ENCODE results near the gene PAQR5. TPM values are rescaled to one million over a fixed set of nuclear protein-coding genes. Genes with fewer than 3 reads are reported as not detected.

PAQR5 gene
- total RNA-seq, 2 experiments from 2014 or later: 0.19 TPM; not detected in 1

DNA sequence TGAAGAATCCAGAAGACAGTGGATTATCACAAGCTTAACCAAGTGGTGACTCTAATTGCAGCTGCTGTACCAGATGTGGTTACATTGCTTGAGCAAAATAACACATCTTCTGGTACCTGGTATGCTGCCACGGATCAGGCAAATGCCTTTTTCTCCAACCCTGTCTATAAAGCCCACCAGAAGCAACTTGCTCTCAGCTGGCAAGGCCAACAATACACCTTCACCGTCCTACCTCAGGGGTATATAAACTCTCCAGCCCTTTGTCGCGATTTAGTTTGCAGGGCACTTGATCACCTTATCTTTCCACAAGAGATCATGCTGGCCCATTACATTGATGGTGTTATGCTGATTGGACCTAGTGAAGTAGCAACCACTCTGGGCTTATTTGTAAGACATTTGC lies 52.6 kb downstream of the PAQR5 start:
- Mint-ChIP-seq H3K36me3 (ENCODE audit: low read depth) (no peaks in the 10 kb centered on the region), H3K27me3 (ENCODE audit: low read depth) (no peaks in the 10 kb centered on the region), H3K27ac (no peak overlapping the region), H3K4me1 (ENCODE audit: low read depth) (no peaks in the 10 kb centered on the region), H3K9me3 (no peaks in the 10 kb centered on the region), H3K4me3 (no peak overlapping the region)
- intact Hi-C loops (cut with micrococcal nuclease): no loop called here
- DNase-seq: no peak
- CTCF ChIA-PET: no interaction called here

DNA sequence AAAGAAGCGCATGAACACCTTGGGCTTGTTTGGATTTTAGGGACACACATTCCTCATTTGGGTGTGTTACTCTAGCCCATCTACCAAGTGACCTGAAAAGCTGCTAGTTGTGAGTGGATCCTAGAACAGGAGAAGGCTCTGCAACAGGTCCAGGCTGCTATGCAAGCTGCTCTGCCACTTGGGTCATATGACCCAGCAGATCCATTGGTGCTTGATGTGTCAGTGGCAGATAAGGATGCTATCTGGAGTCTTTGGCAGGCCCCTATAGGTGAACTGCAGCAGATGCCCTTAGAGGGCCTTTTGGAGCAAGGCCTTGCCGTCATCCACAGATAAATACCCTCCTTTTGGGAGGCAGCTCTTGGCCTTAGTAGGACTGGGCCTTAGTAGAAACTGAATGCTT lies 53.2 kb downstream of the PAQR5 start:
- no peaks in the 10 kb centered on the region for H3K27me3 Mint-ChIP-seq (ENCODE audit: low read depth)
- no peak for DNase-seq
- no peak overlapping the region for H3K27ac Mint-ChIP-seq
- intact Hi-C loops (cut with micrococcal nuclease): no loop called here
- H3K4me1 Mint-ChIP-seq (ENCODE audit: low read depth): no peaks in the 10 kb centered on the region
- H3K4me3 Mint-ChIP-seq: no peak overlapping the region
- CTCF ChIA-PET: interaction anchor here (0.6 kb wide), 1 partner anchor 157 kb away, joined by 3 read pairs; no protein-coding TSS in a partner anchor
- H3K9me3 Mint-ChIP-seq: no peaks in the 10 kb centered on the region
- no peaks in the 10 kb centered on the region for H3K36me3 Mint-ChIP-seq (ENCODE audit: low read depth)

DNA sequence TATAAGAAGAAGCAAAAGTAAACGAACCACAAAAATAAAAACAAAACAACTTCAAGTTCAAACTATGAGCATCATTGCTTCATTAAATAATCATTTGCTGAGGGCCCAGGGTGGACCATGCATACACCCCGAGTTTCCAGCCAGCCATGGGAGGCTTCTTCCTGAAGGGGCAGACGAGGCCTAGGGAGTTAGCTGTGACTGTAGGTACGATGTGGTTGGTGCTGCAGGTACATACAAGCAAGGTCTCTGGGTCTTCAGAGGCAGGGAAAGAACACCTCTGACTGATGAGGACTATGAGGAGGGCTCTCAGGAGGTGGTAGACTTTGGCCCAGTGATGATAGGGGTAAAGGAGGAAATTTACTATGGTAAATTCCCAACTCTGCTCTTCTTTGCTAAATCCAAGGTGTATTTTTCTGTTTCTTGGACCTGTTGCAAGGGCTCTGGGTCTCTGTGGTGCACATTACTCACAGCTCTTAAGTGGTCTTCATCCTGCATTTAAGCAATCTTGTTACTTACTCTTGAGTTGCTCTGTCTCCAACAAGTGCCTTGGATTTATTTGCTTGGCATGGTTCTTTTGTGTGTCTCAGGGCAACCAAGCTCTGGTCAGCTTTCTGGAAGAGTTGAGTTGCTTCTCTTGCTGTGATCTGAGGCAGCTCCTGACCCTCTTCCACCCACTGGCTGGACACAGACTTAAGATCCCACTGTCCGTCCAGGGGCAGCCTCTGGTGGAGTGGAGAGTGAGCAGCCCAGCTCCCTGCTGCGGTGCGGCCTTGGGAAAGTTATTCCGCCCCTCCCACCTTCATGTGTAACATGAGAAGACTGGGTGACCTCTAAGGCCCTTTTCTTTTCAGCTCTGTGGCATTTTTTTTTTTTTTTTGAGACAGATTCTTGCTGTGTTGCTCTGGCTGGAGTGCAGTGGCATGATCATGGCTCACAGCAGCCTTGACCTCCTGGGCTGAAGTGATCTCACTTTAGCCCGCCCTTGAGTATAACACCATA lies 59.4 kb downstream of the PAQR5 start:
- H3K36me3 Mint-ChIP-seq (ENCODE audit: low read depth): no peaks in the 10 kb centered on the region
- CTCF ChIA-PET: no interaction called here
- no peaks in the 10 kb centered on the region for H3K4me1 Mint-ChIP-seq (ENCODE audit: low read depth)
- H3K27ac Mint-ChIP-seq: no peak overlapping the region
- H3K9me3 Mint-ChIP-seq: no peaks in the 10 kb centered on the region
- DNase-seq: no peak
- H3K27me3 Mint-ChIP-seq (ENCODE audit: low read depth): no peaks in the 10 kb centered on the region
- intact Hi-C loops (cut with micrococcal nuclease): no loop called here
- no peak overlapping the region for H3K4me3 Mint-ChIP-seq

DNA sequence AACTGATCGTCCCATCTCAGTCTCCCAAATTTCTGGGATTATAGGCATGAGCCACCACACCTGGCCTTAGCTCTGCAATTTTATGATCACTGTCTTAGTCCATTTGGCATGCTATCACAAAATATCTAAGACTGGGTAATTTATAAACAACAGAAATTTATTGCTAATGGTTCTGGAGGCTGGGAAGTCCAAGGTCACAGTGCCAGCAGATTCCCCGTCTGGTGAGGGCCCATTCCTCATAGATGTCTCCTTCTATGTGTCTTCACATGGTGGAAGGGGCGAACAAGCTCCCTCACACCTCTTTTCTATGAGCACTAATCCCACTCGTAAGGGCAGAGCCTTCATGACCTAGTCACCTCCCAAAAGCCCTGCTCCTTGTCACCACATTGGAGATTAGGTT lies 60.1 kb downstream of the PAQR5 start:
- intact Hi-C loops (cut with micrococcal nuclease): no loop called here
- no peak for DNase-seq
- CTCF ChIA-PET: no interaction called here
- Mint-ChIP-seq H3K9me3 (no peaks in the 10 kb centered on the region), H3K27me3 (ENCODE audit: low read depth) (no peaks in the 10 kb centered on the region), H3K36me3 (ENCODE audit: low read depth) (no peaks in the 10 kb centered on the region), H3K4me1 (ENCODE audit: low read depth) (no peaks in the 10 kb centered on the region), H3K4me3 (no peak overlapping the region), H3K27ac (no peak overlapping the region)

DNA sequence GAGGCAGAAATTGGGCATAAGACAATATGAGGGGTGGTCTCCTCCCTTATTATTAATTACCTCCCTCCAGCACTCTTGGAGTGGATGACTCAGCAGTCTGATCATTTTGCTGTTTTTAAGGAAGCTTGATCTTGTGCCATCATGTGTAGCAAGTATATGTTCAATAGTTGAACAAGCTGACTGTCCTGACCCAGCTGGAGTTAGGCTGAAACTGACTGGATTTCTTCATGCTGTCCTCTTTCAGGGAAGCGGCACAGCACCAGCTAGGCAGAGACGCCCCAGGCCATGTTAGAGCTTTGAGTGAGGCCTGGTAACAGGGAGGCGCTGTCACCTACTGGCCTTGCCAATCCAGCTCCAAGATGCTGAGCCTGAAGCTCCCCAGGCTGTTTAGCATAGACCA lies 61.0 kb downstream of the PAQR5 start:
- no peak overlapping the region for H3K27ac Mint-ChIP-seq
- no peaks in the 10 kb centered on the region for H3K36me3 Mint-ChIP-seq (ENCODE audit: low read depth)
- no peak for DNase-seq
- CTCF ChIA-PET: no interaction called here
- H3K9me3 Mint-ChIP-seq: no peaks in the 10 kb centered on the region
- no peak overlapping the region for H3K4me3 Mint-ChIP-seq
- H3K27me3 Mint-ChIP-seq (ENCODE audit: low read depth): no peaks in the 10 kb centered on the region
- no peaks in the 10 kb centered on the region for H3K4me1 Mint-ChIP-seq (ENCODE audit: low read depth)
- intact Hi-C loops (cut with micrococcal nuclease): no loop called here

DNA sequence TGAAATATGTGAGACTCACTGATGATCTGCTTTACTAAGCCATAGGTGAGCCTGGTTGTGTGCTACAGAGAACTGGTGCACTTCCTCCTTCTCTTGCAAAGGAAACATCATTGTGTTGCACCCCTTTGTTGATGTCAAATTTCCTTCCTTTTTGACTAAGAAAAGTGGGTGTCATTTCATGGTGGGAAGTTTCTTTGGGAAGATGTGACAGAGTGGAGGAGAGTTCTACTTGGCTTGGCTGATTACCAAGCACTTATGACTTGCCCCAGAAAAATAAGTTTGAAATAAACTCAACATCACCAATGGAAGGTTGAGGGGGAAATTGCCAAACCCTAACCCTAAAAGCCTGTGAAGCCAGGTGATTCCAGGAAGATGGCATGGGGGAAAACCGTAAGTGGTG lies 61.9 kb downstream of the PAQR5 start:
- no peak overlapping the region for H3K27ac Mint-ChIP-seq
- CTCF ChIA-PET: no interaction called here
- H3K27me3 Mint-ChIP-seq (ENCODE audit: low read depth): no peaks in the 10 kb centered on the region
- no peak for DNase-seq
- no peaks in the 10 kb centered on the region for H3K9me3 Mint-ChIP-seq
- H3K36me3 Mint-ChIP-seq (ENCODE audit: low read depth): no peaks in the 10 kb centered on the region
- intact Hi-C loops (cut with micrococcal nuclease): no loop called here
- H3K4me1 Mint-ChIP-seq (ENCODE audit: low read depth): no peaks in the 10 kb centered on the region
- H3K4me3 Mint-ChIP-seq: no peak overlapping the region

DNA sequence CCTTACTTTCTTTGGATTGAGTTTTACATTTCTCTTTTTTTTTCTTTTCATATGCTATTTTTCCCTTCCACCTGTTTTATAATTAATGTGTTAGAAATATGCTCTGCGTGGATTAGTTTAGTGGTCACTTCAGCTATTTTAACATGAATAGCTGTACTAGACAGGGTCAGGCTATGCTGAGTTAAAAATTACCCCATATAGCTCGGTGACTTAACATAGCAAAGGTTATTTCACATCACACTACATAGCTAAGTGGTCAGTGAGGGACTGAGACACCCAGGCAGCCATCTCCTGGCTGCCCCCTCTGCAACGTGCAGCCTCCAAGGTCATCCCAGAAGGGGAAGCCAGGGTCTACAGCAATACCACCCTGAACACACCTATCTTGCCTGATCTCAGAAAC lies 68.5 kb downstream of the PAQR5 start:
- H3K27me3 Mint-ChIP-seq (ENCODE audit: low read depth): peaks cover 3% of the 10 kb centered on the region

DNA sequence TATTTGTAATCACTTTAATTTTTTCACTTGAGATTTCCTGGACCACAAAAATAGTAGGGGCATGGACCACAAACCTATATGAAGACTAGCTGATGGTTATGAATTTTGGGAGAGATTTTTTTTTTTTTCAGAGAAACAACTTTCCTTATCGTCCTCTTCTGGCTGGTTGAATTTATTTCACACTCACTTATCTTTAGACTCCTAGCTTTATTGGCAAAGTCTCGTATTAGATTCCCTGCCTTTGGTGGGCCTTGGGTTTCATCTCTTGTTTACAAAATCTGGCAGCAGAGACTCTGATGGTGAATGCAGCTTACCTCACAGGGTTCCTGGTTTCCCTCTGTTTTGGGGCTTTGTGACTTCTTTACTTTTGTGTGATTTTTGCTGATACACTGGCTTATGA lies 70.9 kb downstream of the PAQR5 start:
- Mint-ChIP-seq H3K4me3 (no peak overlapping the region), H3K27me3 (ENCODE audit: low read depth) (peaks cover 3% of the 10 kb centered on the region), H3K4me1 (ENCODE audit: low read depth) (no peaks in the 10 kb centered on the region), H3K36me3 (ENCODE audit: low read depth) (no peaks in the 10 kb centered on the region), H3K9me3 (no peaks in the 10 kb centered on the region), H3K27ac (no peak overlapping the region)
- intact Hi-C loops (cut with micrococcal nuclease): loop anchor here (5.0 kb wide), 1 partner anchor 858 kb away; no protein-coding TSS in a partner anchor
- CTCF ChIA-PET: interaction anchor here (0.6 to 1.0 kb wide), 3 partner anchors 24 to 877 kb away, joined by 3 read pairs; no protein-coding TSS in a partner anchor
- no peak for DNase-seq

More for the DNA sequence above, 68.5 kb downstream of the PAQR5 start:
- intact Hi-C loops (cut with micrococcal nuclease): loop anchor here (5.0 kb wide), 1 partner anchor 860 kb away; no protein-coding TSS in a partner anchor
- no peak overlapping the region for H3K27ac Mint-ChIP-seq
- no peaks in the 10 kb centered on the region for H3K9me3 Mint-ChIP-seq
- H3K36me3 Mint-ChIP-seq (ENCODE audit: low read depth): no peaks in the 10 kb centered on the region
- H3K4me3 Mint-ChIP-seq: no peak overlapping the region
- CTCF ChIA-PET: interaction anchor here (0.5 kb wide), 1 partner anchor 31 kb away, joined by 3 read pairs; no protein-coding TSS in a partner anchor
- no peaks in the 10 kb centered on the region for H3K4me1 Mint-ChIP-seq (ENCODE audit: low read depth)
- no peak for DNase-seq

DNA sequence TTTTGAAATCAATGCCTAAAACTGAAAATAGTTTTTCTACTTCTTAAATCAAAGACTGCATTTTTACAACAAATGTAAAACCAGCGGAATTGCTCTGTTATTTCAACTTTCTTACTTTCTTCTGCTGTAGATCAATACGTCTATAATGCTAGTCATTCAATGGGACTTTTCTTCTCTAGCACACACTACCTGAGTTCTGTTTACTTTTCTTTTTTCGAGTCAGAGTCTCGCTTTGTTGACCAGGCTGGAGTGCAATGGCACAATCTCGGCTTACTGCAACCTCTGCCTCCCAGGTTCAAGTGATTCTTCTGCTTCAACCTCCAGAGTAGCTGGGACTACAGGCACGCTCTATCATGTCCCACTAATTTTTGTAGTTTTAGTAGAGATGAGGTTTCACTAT lies 74.7 kb downstream of the PAQR5 start:
- Mint-ChIP-seq H3K4me1 (ENCODE audit: low read depth) (no peaks in the 10 kb centered on the region), H3K36me3 (ENCODE audit: low read depth) (no peaks in the 10 kb centered on the region), H3K27ac (no peak overlapping the region), H3K9me3 (no peaks in the 10 kb centered on the region), H3K27me3 (ENCODE audit: low read depth) (peaks cover 4% of the 10 kb centered on the region), H3K4me3 (no peak overlapping the region)
- CTCF ChIA-PET: interaction anchor here (1.2 kb wide), 1 partner anchor 342 kb away, joined by 3 read pairs; no protein-coding TSS in a partner anchor
- intact Hi-C loops (cut with micrococcal nuclease): no loop called here
- no peak for DNase-seq

DNA sequence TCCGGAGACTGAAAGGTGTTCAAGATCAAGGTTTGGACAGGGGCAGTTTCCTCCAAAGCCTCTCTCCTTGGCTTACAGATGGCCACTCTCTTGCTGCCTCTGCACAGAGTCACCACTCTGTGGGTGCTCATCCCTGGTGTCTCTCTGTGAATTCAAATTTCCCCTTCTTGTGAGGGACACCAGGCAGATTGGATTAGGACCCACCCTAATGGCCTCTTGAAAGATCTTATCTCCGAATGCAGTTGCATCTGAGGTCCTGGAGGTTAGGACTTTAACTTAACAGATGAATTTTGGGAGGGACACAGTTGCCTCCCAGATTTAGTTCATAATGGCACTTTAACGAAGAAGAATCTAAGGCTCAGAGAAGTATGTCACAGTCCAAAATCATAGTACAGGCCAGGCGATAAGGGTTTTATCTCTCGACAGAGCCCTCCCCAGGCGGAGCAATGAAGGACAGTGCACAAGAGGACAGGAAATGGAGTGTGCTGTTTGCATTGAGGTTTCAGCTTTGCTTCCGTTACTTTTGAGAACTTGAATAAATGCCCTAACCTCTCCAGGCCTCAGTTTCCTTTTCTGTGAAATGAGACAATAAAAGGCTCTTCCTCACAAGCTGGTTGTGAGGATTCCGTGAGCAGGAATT lies 76.6 kb downstream of the PAQR5 start:
- no peak overlapping the region for H3K27ac Mint-ChIP-seq
- DNase-seq: no peak
- H3K36me3 Mint-ChIP-seq (ENCODE audit: low read depth): no peaks in the 10 kb centered on the region
- H3K27me3 Mint-ChIP-seq (ENCODE audit: low read depth): peaks cover 4% of the 10 kb centered on the region
- CTCF ChIA-PET: no interaction called here
- H3K9me3 Mint-ChIP-seq: no peaks in the 10 kb centered on the region
- H3K4me1 Mint-ChIP-seq (ENCODE audit: low read depth): no peaks in the 10 kb centered on the region
- intact Hi-C loops (cut with micrococcal nuclease): no loop called here
- no peak overlapping the region for H3K4me3 Mint-ChIP-seq

DNA sequence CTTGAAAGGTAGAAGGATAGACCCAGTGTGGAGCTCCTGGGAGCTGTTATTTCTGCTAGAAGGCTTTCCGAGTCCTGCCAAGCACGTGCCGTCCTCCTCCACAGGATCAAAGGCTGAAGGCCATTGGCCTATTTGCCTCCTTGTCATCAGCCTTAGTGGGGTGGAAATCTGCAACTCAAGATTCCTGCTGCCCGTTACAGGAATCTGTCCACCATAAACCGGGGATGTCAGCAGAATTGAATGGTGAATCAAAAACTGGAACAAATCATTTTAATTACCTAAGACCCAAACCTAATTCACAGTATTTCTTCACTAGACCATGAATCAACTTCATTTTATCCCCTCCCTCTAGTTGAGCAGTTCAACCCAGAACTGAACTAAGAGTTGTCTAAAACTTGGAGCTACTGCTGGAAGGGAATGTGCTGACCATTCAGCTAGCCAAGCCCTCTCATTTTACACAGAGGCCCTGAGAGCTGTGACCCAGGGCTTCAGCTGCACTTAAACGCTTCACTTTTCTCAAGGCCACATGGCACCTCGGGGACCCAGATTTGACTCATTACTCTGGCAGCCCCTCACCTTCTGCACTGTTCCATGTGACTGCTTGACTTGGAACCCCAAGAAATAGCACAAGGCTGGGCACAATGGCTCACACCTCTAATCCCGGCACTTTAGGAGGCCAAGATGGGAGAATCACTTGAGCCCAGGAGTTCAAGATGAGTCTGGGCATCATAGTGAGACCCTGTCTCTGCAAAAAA lies 78.7 kb downstream of the PAQR5 start:
- Mint-ChIP-seq H3K27me3 (ENCODE audit: low read depth) (peaks cover 4% of the 10 kb centered on the region), H3K9me3 (no peaks in the 10 kb centered on the region), H3K27ac (no peak overlapping the region), H3K4me1 (ENCODE audit: low read depth) (no peaks in the 10 kb centered on the region), H3K4me3 (no peak overlapping the region), H3K36me3 (ENCODE audit: low read depth) (no peaks in the 10 kb centered on the region)
- intact Hi-C loops (cut with micrococcal nuclease): no loop called here
- CTCF ChIA-PET: no interaction called here
- no peak for DNase-seq

DNA sequence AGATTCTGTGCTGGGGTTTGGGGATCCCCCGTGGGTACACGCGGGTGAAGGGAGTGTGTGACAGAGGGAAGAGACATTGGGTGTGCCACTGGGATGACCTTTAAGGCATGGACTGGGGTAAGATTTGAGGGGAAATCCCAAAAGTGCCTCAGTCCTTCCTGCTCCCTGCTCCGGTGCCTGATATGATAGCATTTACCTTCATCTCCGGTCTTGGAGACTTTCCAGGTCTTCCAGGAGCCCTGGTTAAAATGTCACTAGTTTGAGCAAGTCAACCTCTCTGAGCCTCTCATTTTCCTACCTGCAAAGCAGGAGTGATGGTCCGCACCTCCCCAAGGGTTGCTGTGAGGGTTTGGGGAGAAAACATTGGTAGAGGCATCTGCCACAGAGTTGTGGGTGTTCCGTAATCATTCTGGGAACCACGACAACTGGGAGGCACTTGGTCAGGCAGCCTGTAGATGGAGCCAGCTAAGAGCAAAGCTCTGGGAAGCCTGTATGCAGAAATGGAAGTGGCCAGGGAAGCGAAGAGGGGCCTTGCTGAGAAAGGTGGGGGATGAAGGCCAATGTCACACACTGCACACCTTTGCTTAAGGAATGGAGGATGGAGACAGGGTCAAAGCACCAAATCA lies 81.5 kb downstream of the PAQR5 start:
- intact Hi-C loops (cut with micrococcal nuclease): no loop called here
- Mint-ChIP-seq H3K36me3 (ENCODE audit: low read depth) (no peaks in the 10 kb centered on the region), H3K9me3 (no peaks in the 10 kb centered on the region), H3K27me3 (ENCODE audit: low read depth) (peaks cover 4% of the 10 kb centered on the region), H3K4me3 (no peak overlapping the region), H3K27ac (no peak overlapping the region), H3K4me1 (ENCODE audit: low read depth) (no peaks in the 10 kb centered on the region)
- no peak for DNase-seq
- CTCF ChIA-PET: interaction anchor here (0.6 kb wide), 1 partner anchor 321 kb away, joined by 3 read pairs; no protein-coding TSS in a partner anchor
